Epithelial cell of esophagus (primary cell): ENCODE data around the gene MYL3.
A peak's percentile ranks its signal among the peaks of the same experiment; 100 is the strongest.

Experiments
- DNase-seq: peaks from one replicate; pipeline ENCODE4 v3.0.0; 2010; ENCODE audit warnings: low read depth
- H3K4me3 ChIP-seq: 2 replicates; pipeline ENCODE4 v1.5.1; 2011; ENCODE audit warnings: mild to moderate bottlenecking, low read length, control low read depth
- CTCF ChIP-seq: IDR thresholded peaks from 2 replicates; pipeline ENCODE4 v1.5.1; 2011; ENCODE audit warnings: low read depth, mild to moderate bottlenecking, low read length, control low read depth, inconsistent platforms; ENCODE audit not compliant: insufficient read depth; ENCODE audit errors: missing control alignments

The MYL3 gene

DNA sequence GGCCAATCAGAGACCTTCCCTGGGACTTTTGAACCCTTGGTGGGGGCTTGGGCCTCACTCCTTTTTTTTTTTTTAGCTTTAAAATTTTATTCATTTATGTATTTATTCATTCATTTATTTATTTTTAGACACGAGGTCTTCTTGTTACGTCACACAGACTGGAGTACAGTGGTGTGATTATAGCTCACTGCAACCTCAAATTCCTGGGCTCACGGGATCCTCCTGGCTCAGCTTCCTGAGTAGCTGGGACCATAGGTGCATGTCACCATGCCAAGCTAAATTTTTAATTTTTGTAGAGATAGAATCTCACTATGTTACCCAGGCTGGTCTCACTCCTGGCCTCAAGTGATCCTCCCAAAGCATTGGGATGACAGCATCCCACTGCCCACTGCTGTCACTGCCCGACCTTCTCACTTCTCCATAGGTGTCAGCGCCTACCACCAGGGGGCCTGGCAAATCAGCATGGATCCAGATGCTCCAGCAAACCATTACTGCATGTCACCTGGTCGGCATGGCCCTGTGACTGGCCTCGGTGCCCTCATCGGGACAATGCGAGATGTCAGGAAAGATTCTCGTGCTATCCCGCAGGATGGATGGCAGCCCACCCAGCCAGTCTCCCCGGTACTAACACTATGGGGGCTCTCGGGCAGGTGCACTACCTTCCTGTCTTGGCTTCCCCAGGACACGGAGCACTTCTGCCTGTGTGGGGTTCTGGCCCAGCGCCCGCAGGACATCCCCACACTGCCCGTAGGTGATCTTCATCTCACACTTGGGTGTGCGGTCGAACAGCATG is 3.0 kb downstream of the MYL3 start:
- no peak overlapping the region for H3K4me3 ChIP-seq
- peak; percentile 19 for DNase-seq
- TF ChIP-seq CTCF, result peak; percentile 39

DNA sequence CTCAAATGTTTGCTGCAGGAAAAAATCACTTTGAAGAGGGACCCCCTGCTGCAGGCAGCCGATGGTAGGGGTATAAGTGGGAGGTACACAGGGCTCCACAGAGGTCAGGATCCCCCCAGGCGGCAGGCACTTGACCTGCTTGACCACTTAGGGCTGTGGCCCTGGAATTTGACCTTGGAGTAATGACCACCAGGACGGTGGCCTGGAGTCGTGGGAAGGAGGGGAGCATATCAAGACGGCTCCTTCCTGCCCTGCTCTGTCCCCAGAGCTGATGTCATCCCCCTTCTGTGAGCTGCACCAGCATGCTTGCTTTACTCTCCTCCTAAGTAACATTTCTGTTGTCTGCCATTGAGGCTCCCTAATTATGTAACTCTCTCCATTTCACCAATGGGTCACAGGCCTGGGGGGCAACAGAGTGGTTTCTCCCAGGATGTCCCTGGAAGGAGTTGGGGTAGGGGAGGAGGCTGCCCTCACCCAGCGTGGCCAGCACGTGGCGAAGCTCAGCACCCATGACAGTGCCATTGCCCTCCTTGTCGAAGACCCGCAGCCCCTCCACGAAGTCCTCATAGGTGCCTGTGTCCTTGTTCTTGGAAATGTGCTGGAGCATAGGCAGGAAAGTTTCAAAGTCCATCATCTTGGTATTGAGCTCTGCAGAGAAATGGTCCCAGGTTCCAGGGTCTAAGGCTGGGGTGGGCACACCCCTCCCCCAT is 4.1 kb downstream of the MYL3 start:
- DNase-seq, result no peak
- no peak overlapping the region for H3K4me3 ChIP-seq
- TF ChIP-seq CTCF, result no peak

GRCh38 chr3:46858456-46858855 is 4.8 kb downstream of the MYL3 start:
- H3K4me3 ChIP-seq, result no peak overlapping the region
- DNase-seq, result peak; percentile 26
- no peak for TF ChIP-seq CTCF

DNA sequence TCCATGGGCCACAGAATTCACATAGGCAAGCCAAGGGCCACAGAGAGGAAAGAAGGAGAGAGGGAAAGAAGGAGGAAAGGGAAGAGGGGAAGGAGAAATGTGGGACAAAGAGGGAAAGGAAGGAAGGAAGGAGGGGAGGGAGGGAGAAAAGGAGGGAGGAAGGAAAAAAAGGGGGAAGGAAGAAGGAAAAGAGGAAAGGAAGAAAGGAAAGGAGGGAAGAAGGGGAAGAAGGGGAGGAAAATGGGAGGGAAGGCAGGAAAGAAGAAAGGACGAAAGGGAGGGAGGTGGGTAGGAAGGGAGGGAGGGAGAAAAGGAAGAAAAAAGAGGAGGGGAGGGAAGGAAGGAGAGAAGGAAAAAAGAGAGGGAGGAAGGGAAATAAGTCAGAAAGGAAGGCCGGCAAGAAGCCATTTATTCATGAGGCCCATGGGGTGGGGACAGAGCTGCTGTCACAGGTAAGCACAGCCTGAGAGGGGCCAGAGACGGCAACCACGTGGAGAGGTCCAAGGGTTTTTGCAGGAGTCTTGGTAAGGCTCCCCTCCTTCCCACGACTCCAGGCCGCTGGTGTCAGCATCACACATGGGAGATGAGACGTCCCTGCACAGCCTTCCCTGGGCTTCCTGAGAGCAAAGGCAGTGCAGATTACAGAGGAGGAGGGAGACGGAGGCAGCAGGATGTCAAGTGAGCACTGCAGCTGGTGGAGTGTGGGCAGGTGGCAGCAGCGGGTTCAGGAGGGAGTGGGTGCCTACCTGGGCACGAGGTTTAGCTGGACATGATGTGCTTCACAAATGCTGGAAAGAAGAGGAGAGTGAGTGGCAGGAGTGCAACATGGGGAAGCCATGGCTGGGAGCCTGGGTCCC is 5.5 kb downstream of the MYL3 start:
- no peak for TF ChIP-seq CTCF
- H3K4me3 ChIP-seq, result no peak overlapping the region

GRCh38 chr3:46856576-46857471 is 6.4 kb downstream of the MYL3 start:
- no peak for DNase-seq
- H3K4me3 ChIP-seq, result no peak overlapping the region
- no peak for TF ChIP-seq CTCF

More for the DNA sequence above, 5.5 kb downstream of the MYL3 start:
- no peak for DNase-seq

GRCh38 chr3:46854555-46854991 is 8.7 kb downstream of the MYL3 start:
- no peak overlapping the region for H3K4me3 ChIP-seq
- no peak for TF ChIP-seq CTCF
- DNase-seq, result no peak
